GM12872 (cell line): ENCODE measurements around the gene C12orf57.

ENCODE experiments used
- TF ChIP-seq, protein P1 (sequence below): IDR thresholded peaks from 3 replicates; pipeline ENCODE4 v1.5.1; 2011; ENCODE audit warnings: low read depth, mild to moderate bottlenecking, low read length, moderate library complexity; ENCODE audit not compliant: insufficient read depth

The C12orf57 gene

DNA sequence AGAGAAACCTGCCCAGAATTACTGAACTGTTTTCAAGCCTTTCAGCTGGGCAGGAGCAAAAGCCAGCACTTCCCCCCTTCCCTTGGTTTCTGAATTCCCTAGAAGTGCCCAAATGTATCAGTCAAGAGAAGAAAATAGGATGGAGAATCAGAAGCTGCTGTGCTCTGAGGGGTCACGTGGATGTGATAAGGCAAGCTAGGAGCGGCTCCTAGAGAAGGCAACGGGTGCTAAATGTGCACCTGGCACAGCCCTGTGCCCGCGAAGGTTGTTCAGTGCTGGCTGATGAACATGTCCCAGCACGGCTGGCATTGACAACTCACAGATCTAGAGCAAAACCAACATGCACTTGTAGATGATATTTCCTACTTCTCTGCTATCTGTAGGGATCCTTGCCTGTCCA lies 35.2 kb downstream of the C12orf57 start:
- TF ChIP-seq, protein P1, sequence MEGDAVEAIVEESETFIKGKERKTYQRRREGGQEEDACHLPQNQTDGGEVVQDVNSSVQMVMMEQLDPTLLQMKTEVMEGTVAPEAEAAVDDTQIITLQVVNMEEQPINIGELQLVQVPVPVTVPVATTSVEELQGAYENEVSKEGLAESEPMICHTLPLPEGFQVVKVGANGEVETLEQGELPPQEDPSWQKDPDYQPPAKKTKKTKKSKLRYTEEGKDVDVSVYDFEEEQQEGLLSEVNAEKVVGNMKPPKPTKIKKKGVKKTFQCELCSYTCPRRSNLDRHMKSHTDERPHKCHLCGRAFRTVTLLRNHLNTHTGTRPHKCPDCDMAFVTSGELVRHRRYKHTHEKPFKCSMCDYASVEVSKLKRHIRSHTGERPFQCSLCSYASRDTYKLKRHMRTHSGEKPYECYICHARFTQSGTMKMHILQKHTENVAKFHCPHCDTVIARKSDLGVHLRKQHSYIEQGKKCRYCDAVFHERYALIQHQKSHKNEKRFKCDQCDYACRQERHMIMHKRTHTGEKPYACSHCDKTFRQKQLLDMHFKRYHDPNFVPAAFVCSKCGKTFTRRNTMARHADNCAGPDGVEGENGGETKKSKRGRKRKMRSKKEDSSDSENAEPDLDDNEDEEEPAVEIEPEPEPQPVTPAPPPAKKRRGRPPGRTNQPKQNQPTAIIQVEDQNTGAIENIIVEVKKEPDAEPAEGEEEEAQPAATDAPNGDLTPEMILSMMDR: no peak

DNA sequence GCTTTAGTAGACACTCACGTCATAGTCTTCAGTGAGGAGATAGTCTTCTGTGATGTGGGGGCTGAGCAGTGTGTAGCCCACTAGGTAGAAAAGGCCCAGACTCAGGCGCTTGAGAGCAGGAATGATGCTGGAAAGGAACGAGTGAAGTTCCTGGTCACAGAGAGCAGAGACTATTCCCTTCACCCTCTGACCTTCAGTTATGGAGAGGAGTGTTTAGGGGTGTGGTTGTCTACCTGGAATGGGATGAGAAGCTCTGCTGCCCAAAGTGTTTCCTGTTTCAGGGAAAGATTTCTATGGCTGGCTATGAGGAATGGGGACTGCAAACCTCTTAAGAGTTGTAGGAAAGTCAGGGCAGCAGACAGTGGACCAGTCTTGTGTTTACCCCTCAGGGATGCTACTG lies 35.6 kb downstream of the C12orf57 start:
- TF ChIP-seq, protein P1: no peak

DNA sequence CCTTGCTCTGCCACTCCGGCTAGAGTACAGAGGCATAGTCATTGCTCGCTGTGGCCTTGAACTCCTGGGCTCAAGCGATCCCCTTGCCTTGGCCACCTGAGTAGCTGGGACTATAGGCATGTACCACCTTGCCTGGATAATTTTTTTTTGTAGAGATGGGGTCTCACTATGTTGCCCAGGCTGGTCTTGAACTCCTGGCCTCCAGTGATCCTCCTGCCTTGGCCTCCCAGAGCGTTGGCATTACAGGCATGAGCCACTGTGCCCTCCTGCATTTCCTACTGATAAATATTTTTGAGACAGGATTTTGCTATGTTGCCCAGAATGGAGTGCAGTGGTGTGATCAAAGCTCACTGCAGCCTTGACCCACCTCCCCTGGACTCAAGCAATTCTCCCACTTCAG lies 36.3 kb downstream of the C12orf57 start:
- TF ChIP-seq, protein P1: no peak

DNA sequence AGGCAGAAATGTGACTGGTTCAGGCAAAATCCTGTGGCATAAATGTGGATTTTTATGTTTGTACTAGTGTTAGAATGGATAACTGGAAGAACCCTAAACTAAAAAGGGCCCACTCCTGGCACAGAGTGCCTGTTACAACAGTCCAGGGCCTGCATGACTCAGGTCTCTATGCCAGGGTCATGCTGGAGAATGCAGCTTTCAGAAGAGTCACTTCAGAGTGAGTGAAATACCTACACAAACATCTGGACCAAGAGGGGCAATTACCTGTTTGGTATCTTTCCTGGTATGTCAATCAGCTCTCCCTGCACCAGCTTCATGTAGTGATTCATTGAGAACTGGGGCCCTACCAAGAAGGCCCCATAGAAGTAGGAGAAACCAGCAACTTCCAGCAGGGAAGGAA lies 36.9 kb downstream of the C12orf57 start:
- TF ChIP-seq, protein P1: no peak

DNA sequence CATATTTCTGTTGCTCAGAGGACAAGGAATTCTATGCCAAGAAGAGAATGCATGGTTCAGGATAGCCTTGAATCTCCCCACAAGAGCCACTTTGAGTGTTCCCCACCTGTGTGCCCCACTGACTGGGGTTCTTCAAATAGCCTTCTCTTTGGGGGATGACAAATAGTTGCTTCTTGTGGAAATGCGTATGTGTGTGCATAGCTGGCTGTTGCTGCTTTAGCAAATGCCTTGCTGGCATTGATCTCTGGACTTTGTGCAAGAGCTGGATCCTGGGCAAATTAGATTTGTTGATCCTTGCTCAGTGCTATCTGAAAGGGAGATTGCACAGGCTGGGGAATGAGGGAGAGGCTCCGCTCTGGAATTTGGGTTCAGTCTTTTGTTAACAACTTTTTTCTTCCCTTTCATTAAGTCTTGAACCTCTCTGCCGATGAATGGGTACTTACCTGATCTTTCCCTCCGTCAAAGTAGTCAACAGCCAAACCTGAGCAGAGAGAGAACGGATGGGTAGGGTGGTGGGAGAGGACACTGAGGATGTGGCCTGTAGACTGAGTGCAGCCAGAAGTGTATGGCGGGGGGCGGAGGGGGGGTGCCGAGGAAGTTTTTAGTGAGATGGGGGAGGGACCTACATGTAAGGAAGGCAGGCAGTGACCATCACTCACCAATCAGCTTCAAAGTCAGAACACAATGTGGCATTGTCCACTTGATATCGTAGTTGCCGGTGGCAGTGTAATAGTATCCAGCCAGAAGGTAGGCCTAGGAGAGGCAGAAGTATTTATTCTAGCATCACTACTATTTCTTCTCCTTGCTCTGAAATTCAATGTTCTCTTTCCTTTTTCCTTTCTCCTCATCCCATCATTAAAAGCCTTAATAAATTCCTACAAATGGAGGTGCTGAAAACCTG lies 37.6 kb downstream of the C12orf57 start:
- TF ChIP-seq, protein P1: no peak

DNA sequence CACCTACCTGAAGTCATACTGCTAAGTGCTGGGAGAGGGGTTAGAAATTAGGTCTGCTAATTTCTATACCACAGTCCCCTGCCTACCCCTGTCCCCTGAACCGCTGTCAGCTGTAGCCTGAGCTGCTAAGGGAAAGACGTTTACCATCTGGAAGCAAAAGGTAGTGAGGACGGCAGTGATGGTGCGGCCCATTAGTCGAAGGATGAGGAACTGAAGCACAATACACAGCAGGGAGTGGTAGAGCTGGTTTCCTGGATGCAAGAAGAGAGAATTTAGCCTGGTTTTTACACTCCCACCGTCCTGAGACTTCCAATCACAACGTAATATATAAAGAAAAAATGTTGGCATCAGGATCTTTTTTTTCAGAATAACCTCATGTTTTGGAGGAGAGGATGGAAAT lies 38.7 kb downstream of the C12orf57 start:
- TF ChIP-seq, protein P1: no peak

DNA sequence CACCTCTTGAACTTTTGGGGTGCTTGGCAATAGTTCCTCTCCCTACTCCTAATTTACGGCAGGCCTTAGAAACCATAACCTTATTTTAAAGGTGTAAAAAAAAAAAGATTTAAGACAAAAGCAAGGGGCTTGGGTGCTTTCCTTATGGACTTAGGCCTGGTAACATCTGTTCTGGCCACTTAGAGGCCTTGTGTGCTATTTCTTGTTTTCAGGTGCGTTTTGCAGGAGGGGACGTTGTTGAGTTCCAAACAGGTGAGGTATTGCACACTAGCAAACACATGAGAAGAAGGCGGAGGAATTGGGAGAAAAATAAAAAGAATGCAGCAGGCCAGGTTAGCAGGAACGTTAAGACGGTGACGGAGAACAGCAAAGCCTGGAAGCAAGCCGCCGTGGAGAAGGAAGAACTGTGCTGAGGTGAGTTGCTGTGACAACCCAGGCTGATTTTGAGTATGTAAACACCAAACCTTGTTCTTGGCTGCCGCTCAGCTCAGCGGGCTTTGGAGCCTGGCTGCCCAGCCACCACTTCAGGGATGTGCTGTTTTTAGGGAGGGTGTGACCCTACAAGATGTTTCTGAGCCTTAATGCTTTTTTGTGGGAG lies 44.2 kb downstream of the C12orf57 start:
- TF ChIP-seq, protein P1: no peak
